ENCODE results near the gene ZNF621. TPM values are rescaled to one million over a fixed set of nuclear protein-coding genes. Genes with fewer than 3 reads are reported as not detected.

The ZNF621 gene
- total RNA-seq, 1 experiment from 2014 or later: 5.7 TPM

Small RNA genes within 50 kb of the gene (small RNA-seq; reads per million reads assigned to genes)
- 303 reads per million, percentile 98 among the genes with 10 or more reads in this experiment for gene RNU5B-2P

Other genes starting within 250 kb of the ZNF621 start
- gene EIF1B, start 215.3 kb upstream of the ZNF621 start, total RNA-seq (2014; rRNA removed; shearing (Covaris generic)): 2.9 and 3.0 TPM in 2 replicates
- gene ENTPD3, start 137.8 kb upstream of the ZNF621 start, total RNA-seq (2014; rRNA removed; shearing (Covaris generic)): not detected in 2 replicates
- gene RPL14, start 67.6 kb upstream of the ZNF621 start, total RNA-seq (2014; rRNA removed; shearing (Covaris generic)): 332 and 345 TPM in 2 replicates
- gene ZNF619, start 47.8 kb upstream of the ZNF621 start, total RNA-seq (2014; rRNA removed; shearing (Covaris generic)): 0.81 and 1.4 TPM in 2 replicates
- 2.1 and 2.8 TPM in 2 replicates for gene ZNF620, start 18.9 kb upstream of the ZNF621 start, total RNA-seq (2014; rRNA removed; shearing (Covaris generic))